ENCODE data around the gene PDZK1IP1.

- TF ChIP-seq CTCF (optimal IDR thresholded peaks at IDR 0.05 in 1 of 3, IDR thresholded peaks at IDR 0.05 in 1 of 3, conservative IDR thresholded peaks at IDR 0.05 in 1 of 3; ENCODE audit: extremely low read depth in 1 of 3, insufficient read depth in 2 of 3, low read length in 3 of 3) = no peak
- TF ChIP-seq EZH2 (IDR thresholded peaks at IDR 0.05; ENCODE audit: low read length) = no peak
Measured at GRCh38 chr1:47213230-47213963, 23.6 kb upstream of the PDZK1IP1 start.
